ENCODE measurements around the gene SGIP1.

Gene SGIP1

DNA sequence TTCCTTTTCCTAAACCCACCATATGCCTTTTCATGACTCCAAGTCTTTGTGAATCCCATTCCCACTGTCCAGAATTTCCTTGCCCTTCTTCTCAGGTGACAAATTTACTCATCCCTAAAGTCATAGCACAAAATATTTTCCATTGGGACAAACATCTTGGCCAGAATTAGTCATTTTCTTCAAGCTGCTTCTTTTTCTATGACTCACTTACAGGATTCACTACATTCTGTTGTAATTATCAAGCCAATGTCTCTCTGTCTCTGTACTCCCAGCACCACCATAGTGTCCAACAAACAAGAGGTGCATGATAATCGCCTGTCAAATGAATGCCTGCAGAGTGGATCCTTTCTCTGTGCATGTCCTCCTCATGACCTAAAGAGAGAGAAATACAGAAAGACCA, 37.8 kb downstream of the SGIP1 start:
- Histone ChIP-seq H3K9me3 (replicated peaks; ENCODE audit: insufficient read depth, low read length) (no peaks in the 10 kb centered on the region), H3K36me3 (replicated peaks; ENCODE audit: insufficient read depth, low read length) (no peaks in the 10 kb centered on the region), H2AFZ (ENCODE audit: low read length) (no peak overlapping the region), H3K27ac (ENCODE audit: low read length) (no peak overlapping the region), H3F3A (ENCODE audit: insufficient read depth, low read length) (no peaks in the 10 kb centered on the region), H3K4me2 (ENCODE audit: low read depth, low read length) (no peak overlapping the region), H3K4me3 (ENCODE audit: low read length) (no peak overlapping the region), H4K20me1 (ENCODE audit: insufficient read depth, low read length) (no peaks in the 10 kb centered on the region), H3K9ac (ENCODE audit: low read length) (no peak overlapping the region), H3K27me3 (replicated peaks; ENCODE audit: insufficient read depth, low read length) (no peaks in the 10 kb centered on the region), H3K4me1 (ENCODE audit: low read length) (no peaks in the 10 kb centered on the region), H3K9me2 (replicated peaks; ENCODE audit: insufficient read depth, low read length) (no peaks in the 10 kb centered on the region), H3K79me2 (ENCODE audit: low read length) (no peaks in the 10 kb centered on the region)
- DNase-seq: no peak
- TF ChIP-seq, protein P1, sequence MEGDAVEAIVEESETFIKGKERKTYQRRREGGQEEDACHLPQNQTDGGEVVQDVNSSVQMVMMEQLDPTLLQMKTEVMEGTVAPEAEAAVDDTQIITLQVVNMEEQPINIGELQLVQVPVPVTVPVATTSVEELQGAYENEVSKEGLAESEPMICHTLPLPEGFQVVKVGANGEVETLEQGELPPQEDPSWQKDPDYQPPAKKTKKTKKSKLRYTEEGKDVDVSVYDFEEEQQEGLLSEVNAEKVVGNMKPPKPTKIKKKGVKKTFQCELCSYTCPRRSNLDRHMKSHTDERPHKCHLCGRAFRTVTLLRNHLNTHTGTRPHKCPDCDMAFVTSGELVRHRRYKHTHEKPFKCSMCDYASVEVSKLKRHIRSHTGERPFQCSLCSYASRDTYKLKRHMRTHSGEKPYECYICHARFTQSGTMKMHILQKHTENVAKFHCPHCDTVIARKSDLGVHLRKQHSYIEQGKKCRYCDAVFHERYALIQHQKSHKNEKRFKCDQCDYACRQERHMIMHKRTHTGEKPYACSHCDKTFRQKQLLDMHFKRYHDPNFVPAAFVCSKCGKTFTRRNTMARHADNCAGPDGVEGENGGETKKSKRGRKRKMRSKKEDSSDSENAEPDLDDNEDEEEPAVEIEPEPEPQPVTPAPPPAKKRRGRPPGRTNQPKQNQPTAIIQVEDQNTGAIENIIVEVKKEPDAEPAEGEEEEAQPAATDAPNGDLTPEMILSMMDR (IDR thresholded peaks at IDR 0.05; ENCODE audit: low read length): no peak

- Histone ChIP-seq H4K20me1 (ENCODE audit: insufficient read depth, low read length) (no peaks in the 10 kb centered on the region), H3K9me3 (replicated peaks; ENCODE audit: insufficient read depth, low read length) (no peaks in the 10 kb centered on the region), H3F3A (ENCODE audit: insufficient read depth, low read length) (no peaks in the 10 kb centered on the region), H3K9me2 (replicated peaks; ENCODE audit: insufficient read depth, low read length) (no peaks in the 10 kb centered on the region), H3K9ac (ENCODE audit: low read length) (no peak overlapping the region), H3K4me3 (ENCODE audit: low read length) (no peak overlapping the region), H3K27ac (ENCODE audit: low read length) (no peak overlapping the region), H3K79me2 (ENCODE audit: low read length) (no peaks in the 10 kb centered on the region), H3K4me1 (ENCODE audit: low read length) (peaks cover 14% of the 10 kb centered on the region), H3K4me2 (ENCODE audit: low read depth, low read length) (no peak overlapping the region), H3K27me3 (replicated peaks; ENCODE audit: insufficient read depth, low read length) (no peaks in the 10 kb centered on the region), H2AFZ (ENCODE audit: low read length) (no peak overlapping the region), H3K36me3 (replicated peaks; ENCODE audit: insufficient read depth, low read length) (no peaks in the 10 kb centered on the region)
- TF ChIP-seq, protein P1 (IDR thresholded peaks at IDR 0.05; ENCODE audit: low read length): no peak
- DNase-seq: no peak
These were observed 41.8 kb downstream of the SGIP1 start for GRCh38 chr1:66575739-66576138.

DNA sequence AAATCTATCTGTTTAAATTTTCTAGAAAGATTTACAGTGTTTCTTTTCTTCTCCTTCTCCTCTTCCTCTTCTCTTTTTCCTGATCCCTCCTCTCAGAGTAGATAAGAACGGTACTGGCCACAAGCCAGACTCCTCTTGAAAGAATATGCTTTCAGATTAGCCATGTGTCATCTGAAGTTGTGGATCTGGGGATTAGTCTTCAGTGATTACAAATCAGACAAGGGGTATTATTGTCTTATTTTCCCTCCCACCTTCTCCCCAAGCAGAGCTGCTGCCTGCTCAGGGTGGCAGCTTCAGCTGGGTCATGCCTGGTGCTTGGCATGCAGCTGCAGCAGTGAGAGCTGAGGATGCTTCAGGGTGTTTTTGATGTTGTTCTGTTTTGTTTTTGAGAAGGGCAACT, 42.7 kb downstream of the SGIP1 start:
- Histone ChIP-seq H3K36me3 (replicated peaks; ENCODE audit: insufficient read depth, low read length) (no peaks in the 10 kb centered on the region), H3K27me3 (replicated peaks; ENCODE audit: insufficient read depth, low read length) (no peaks in the 10 kb centered on the region), H3K27ac (ENCODE audit: low read length) (no peak overlapping the region), H3K4me1 (ENCODE audit: low read length) (peaks cover 14% of the 10 kb centered on the region), H3K4me3 (ENCODE audit: low read length) (no peak overlapping the region), H3K4me2 (ENCODE audit: low read depth, low read length) (no peak overlapping the region), H3F3A (ENCODE audit: insufficient read depth, low read length) (no peaks in the 10 kb centered on the region), H3K9me3 (replicated peaks; ENCODE audit: insufficient read depth, low read length) (no peaks in the 10 kb centered on the region), H3K9me2 (replicated peaks; ENCODE audit: insufficient read depth, low read length) (no peaks in the 10 kb centered on the region), H3K79me2 (ENCODE audit: low read length) (no peaks in the 10 kb centered on the region), H3K9ac (ENCODE audit: low read length) (no peak overlapping the region), H4K20me1 (ENCODE audit: insufficient read depth, low read length) (no peaks in the 10 kb centered on the region), H2AFZ (ENCODE audit: low read length) (no peak overlapping the region)
- DNase-seq: no peak
- no peak for TF ChIP-seq EZH2phosphoT487 (IDR thresholded peaks at IDR 0.05; ENCODE audit: low read length)

- Histone ChIP-seq H2AFZ (ENCODE audit: low read length) (no peak overlapping the region), H3K4me2 (ENCODE audit: low read depth, low read length) (no peak overlapping the region), H3K79me2 (ENCODE audit: low read length) (no peaks in the 10 kb centered on the region), H3K36me3 (replicated peaks; ENCODE audit: insufficient read depth, low read length) (no peaks in the 10 kb centered on the region), H3K4me1 (ENCODE audit: low read length) (peaks cover 14% of the 10 kb centered on the region), H3K9me3 (replicated peaks; ENCODE audit: insufficient read depth, low read length) (no peaks in the 10 kb centered on the region), H3K4me3 (ENCODE audit: low read length) (no peak overlapping the region), H4K20me1 (ENCODE audit: insufficient read depth, low read length) (no peaks in the 10 kb centered on the region), H3F3A (ENCODE audit: insufficient read depth, low read length) (no peaks in the 10 kb centered on the region), H3K27me3 (replicated peaks; ENCODE audit: insufficient read depth, low read length) (no peaks in the 10 kb centered on the region), H3K9me2 (replicated peaks; ENCODE audit: insufficient read depth, low read length) (no peaks in the 10 kb centered on the region), H3K9ac (ENCODE audit: low read length) (no peak overlapping the region), H3K27ac (ENCODE audit: low read length) (no peak overlapping the region)
- DNase-seq: no peak
- TF ChIP-seq EZH2 (optimal IDR thresholded peaks at IDR 0.05; ENCODE audit: low read depth, low read length) (no peak), EZH2phosphoT487 (IDR thresholded peaks at IDR 0.05; ENCODE audit: low read length) (no peak)
- TF ChIP-seq, protein P1 (IDR thresholded peaks at IDR 0.05; ENCODE audit: low read length): no peak
These were observed 44.9 kb downstream of the SGIP1 start for GRCh38 chr1:66578841-66579240.
